IMR-90 (cell line): ENCODE results near the gene SLC22A6. TPM values are rescaled to one million over a fixed set of nuclear protein-coding genes. Genes with fewer than 3 reads are reported as not detected.

ENCODE experiments used
- ATAC-seq: fragments of 200-7000 bp; cut with Tn5 transposase; 2 replicates; pipeline ENCODE4 v1.9.1; 2020; ENCODE audit warnings: low read depth, mild to moderate bottlenecking, moderate library complexity
- BruUV-seq: library from RNA; stranded (reverse); fragments of 400-500 nt; replicated peaks from 2 replicates; lab custom pipeline; 2021; lab: Mats Ljungman, UMichigan
- CTCF ChIA-PET: fragments of 300-600 bp; formaldehyde crosslinking; extraction: SDS; loops from one replicate; lab custom pipeline; 2021; ENCODE audit warnings: antibody characterized with exemption; lab: Yijun Ruan, JAX
- POLR2A ChIA-PET: fragments of 300-600 bp; sonication (Branson Sonifier 250); formaldehyde crosslinking; loops from one replicate; lab custom pipeline; 2022; ENCODE audit warnings: antibody characterized with exemption; ENCODE audit not compliant: unreplicated experiment; lab: Charles Lee
- DNase-seq: peaks from one replicate; pipeline ENCODE4 v3.0.0; 2013
- H2AFZ ChIP-seq: replicated peaks from 2 replicates; pipeline ENCODE3; 2013; ENCODE audit warnings: low read length, mild to moderate bottlenecking; ENCODE audit not compliant: poor library complexity
- H2AK5ac ChIP-seq: 2 replicates; pipeline ENCODE4 v1.6.1; 2013; ENCODE audit warnings: low read depth, low read length, inconsistent platforms
- H2AK9ac ChIP-seq: replicated peaks from 2 replicates; pipeline ENCODE3; 2013; ENCODE audit warnings: mild to moderate bottlenecking, low read depth, low read length, moderate library complexity; ENCODE audit not compliant: poor library complexity
- H2BK120ac ChIP-seq: 2 replicates; pipeline ENCODE4 v1.6.1; 2013; ENCODE audit warnings: low read depth, low read length, inconsistent platforms
- H2BK15ac ChIP-seq: 3 replicates; pipeline ENCODE4 v1.6.1; 2013; ENCODE audit warnings: low read depth, low read length, inconsistent platforms
- H2BK20ac ChIP-seq: 2 replicates; pipeline ENCODE4 v1.6.1; 2013; ENCODE audit warnings: low read depth, mild to moderate bottlenecking, inconsistent platforms, low read length, moderate library complexity
- H2BK5ac ChIP-seq: 2 replicates; pipeline ENCODE4 v1.6.1; 2013; ENCODE audit warnings: mild to moderate bottlenecking, low read depth, low read length, inconsistent platforms; ENCODE audit not compliant: poor library complexity, severe bottlenecking
- H3K14ac ChIP-seq: replicated peaks from 2 replicates; pipeline ENCODE4 v1.6.1; 2013; ENCODE audit warnings: low read depth, low read length, inconsistent platforms
- H3K18ac ChIP-seq: 2 replicates; pipeline ENCODE4 v1.6.1; 2013; ENCODE audit warnings: low read depth, low read length, control low read depth
- H3K23ac ChIP-seq: 2 replicates; pipeline ENCODE4 v1.6.1; 2013; ENCODE audit warnings: low read depth, low read length, inconsistent platforms
- H3K27ac ChIP-seq: 2 replicates; pipeline ENCODE4 v1.5.1; 2013; ENCODE audit warnings: mild to moderate bottlenecking, control low read depth, low read length; ENCODE audit not compliant: insufficient read depth
- H3K27me3 ChIP-seq: 2 replicates; pipeline ENCODE4 v1.6.1; 2013; ENCODE audit warnings: low read length; ENCODE audit not compliant: control insufficient read depth, insufficient read depth
- H3K36me3 ChIP-seq: 2 replicates; pipeline ENCODE4 v1.6.1; 2013; ENCODE audit warnings: low read length, mixed read lengths; ENCODE audit not compliant: control insufficient read depth, insufficient read depth
- H3K4ac ChIP-seq: 2 replicates; pipeline ENCODE4 v1.6.1; 2013; ENCODE audit warnings: low read depth, low read length, inconsistent platforms
- H3K4me1 ChIP-seq: 2 replicates; pipeline ENCODE4 v1.6.1; 2013; ENCODE audit warnings: low read length, mixed read lengths; ENCODE audit not compliant: control insufficient read depth, insufficient read depth
- H3K4me2 ChIP-seq: 2 replicates; pipeline ENCODE4 v1.6.1; 2013; ENCODE audit warnings: low read depth, mild to moderate bottlenecking, control low read depth, low read length, moderate library complexity
- H3K4me3 ChIP-seq: 2 replicates; pipeline ENCODE4 v1.5.1; 2013; ENCODE audit warnings: low read depth, mild to moderate bottlenecking, control low read depth, low read length, moderate library complexity; ENCODE audit not compliant: insufficient read depth
- H3K56ac ChIP-seq: 2 replicates; pipeline ENCODE4 v1.6.1; 2013; ENCODE audit warnings: low read length, inconsistent platforms; ENCODE audit not compliant: insufficient read depth; ENCODE audit errors: extremely low read depth
- H3K79me1 ChIP-seq, 2 experiments: 2 replicates each; pipeline ENCODE4 v1.6.1; 2013; ENCODE audit warnings: low read length in 2 of 2, inconsistent platforms in 1 of 2, low read depth in 1 of 2
- H3K9ac ChIP-seq: 2 replicates; pipeline ENCODE4 v1.6.1; 2013; ENCODE audit warnings: low read depth, low read length, control low read depth
- H3K9me1 ChIP-seq: 2 replicates; pipeline ENCODE4 v1.6.1; 2013; ENCODE audit warnings: low read length, inconsistent platforms; ENCODE audit not compliant: insufficient read depth
- H3K9me3 ChIP-seq: 2 replicates; pipeline ENCODE4 v1.6.1; 2013; ENCODE audit warnings: low read length; ENCODE audit not compliant: control insufficient read depth, insufficient read depth
- H4K20me1 ChIP-seq: 2 replicates; pipeline ENCODE4 v1.6.1; 2013; ENCODE audit warnings: low read length, inconsistent platforms; ENCODE audit not compliant: insufficient read depth
- H4K5ac ChIP-seq: 2 replicates; pipeline ENCODE4 v1.6.1; 2013; ENCODE audit warnings: mild to moderate bottlenecking, low read depth, low read length, control low read depth
- H4K8ac ChIP-seq, 2 experiments: 2 replicates each; pipeline ENCODE4 v1.6.1; 2013; ENCODE audit warnings: low read depth in 2 of 2, low read length in 2 of 2, control low read depth in 1 of 2, inconsistent platforms in 1 of 2
- H4K91ac ChIP-seq: 2 replicates; pipeline ENCODE4 v1.6.1; 2013; ENCODE audit warnings: low read depth, low read length, inconsistent platforms; ENCODE audit not compliant: insufficient read depth
- BHLHE40 ChIP-seq: fragments of 150-350 bp; IDR thresholded peaks from 2 replicates; pipeline ENCODE4 v1.6.1; 2016; ENCODE audit warnings: mild to moderate bottlenecking, low read depth, low read length
- CEBPB ChIP-seq: IDR thresholded peaks from 2 replicates; pipeline ENCODE4 v1.6.1; 2012; ENCODE audit warnings: low read depth, low read length, improper control_type of control experiment
- CHD1 ChIP-seq: IDR thresholded peaks from 2 replicates; pipeline ENCODE4 v1.6.1; 2012; ENCODE audit warnings: low read depth, low read length, improper control_type of control experiment
- FOS ChIP-seq: fragments of 150-350 bp; IDR thresholded peaks from 2 replicates; pipeline ENCODE4 v1.6.1; 2016; ENCODE audit warnings: low read depth, low read length
- MAFK ChIP-seq: IDR thresholded peaks from 2 replicates; pipeline ENCODE4 v1.6.1; 2012; ENCODE audit warnings: low read depth, low read length, improper control_type of control experiment
- MAZ ChIP-seq: IDR thresholded peaks from 2 replicates; pipeline ENCODE4 v1.6.1; 2012; ENCODE audit warnings: low read depth, mild to moderate bottlenecking, low read length, improper control_type of control experiment, moderate library complexity, borderline replicate concordance
- MXI1 ChIP-seq: IDR thresholded peaks from 2 replicates; pipeline ENCODE4 v1.6.1; 2012; ENCODE audit warnings: low read depth, mild to moderate bottlenecking, low read length, moderate library complexity, borderline replicate concordance
- NFE2L2 ChIP-seq: fragments of 150-350 bp; IDR thresholded peaks from 2 replicates; pipeline ENCODE4 v1.6.1; 2016; ENCODE audit warnings: low read depth, mild to moderate bottlenecking, low read length
- POLR2A ChIP-seq: IDR thresholded peaks from 2 replicates; pipeline ENCODE4 v1.6.1; 2012; ENCODE audit warnings: mild to moderate bottlenecking, low read depth, low read length
- RAD21 ChIP-seq: IDR thresholded peaks from 2 replicates; pipeline ENCODE4 v1.6.1; 2012; ENCODE audit warnings: low read length, improper control_type of control experiment
- RCOR1 ChIP-seq: IDR thresholded peaks from 2 replicates; pipeline ENCODE4 v1.6.1; 2012; ENCODE audit warnings: mild to moderate bottlenecking, low read length, improper control_type of control experiment; ENCODE audit not compliant: insufficient replicate concordance
- RFX5 ChIP-seq: IDR thresholded peaks from 2 replicates; pipeline ENCODE4 v1.8.0; 2012; ENCODE audit warnings: low read depth, mild to moderate bottlenecking, low read length, moderate library complexity
- SMC3 ChIP-seq: fragments of 150-350 bp; IDR thresholded peaks from 2 replicates; pipeline ENCODE4 v1.6.1; 2016; ENCODE audit warnings: low read depth, mild to moderate bottlenecking, antibody characterized with exemption, low read length, moderate library complexity
- WGBS, 2 experiments: methylation state at CpG; one replicate each; pipeline versions ENCODE4 v1.1.5 to v1.1.7; 2013; ENCODE audit warnings: missing lambda C conversion rate in 2 of 2; ENCODE audit not compliant: insufficient read length in 1 of 2; ENCODE audit errors: extremely low coverage in 2 of 2; 5-methylcytosine and 5-hydroxymethylcytosine counted together
- dilution Hi-C: fragments of 300-500 bp; cut with HindIII; formaldehyde crosslinking; loops from one replicate; pipeline ENCODE4 v1.14.3; 2018; ENCODE audit warnings: low sequenced_read_pairs; ENCODE audit not compliant: unreplicated experiment
- in situ Hi-C: fragments of 300-500 bp; cut with MboI; formaldehyde crosslinking; loops from 3 replicates; pipeline ENCODE4 v1.14.3; 2019; ENCODE audit warnings: low sequenced_read_pairs, inconsistent platforms, mixed read lengths
- intact Hi-C: fragments of 100-400 bp; cut with micrococcal nuclease; formaldehyde crosslinking; loops from 2 replicates; pipeline ENCODE4 v1.10.0; 2022
- polyA plus RNA-seq, 3 experiments: library from polyadenylated mRNA; depleted of rRNA; stranded (reverse); fragments of >200 nt; gene quantifications; 2 replicates each; pipeline ENCODE4 v1.2.3, GENCODE V29; 2012; ENCODE audit warnings: low replicate concordance in 1 of 3
- total RNA-seq: library from RNA; depleted of rRNA; stranded (reverse); fragments of >200 nt; gene quantifications from 2 replicates; pipeline ENCODE4 v1.2.3, GENCODE V29; 2012
- TF ChIP-seq, protein P1 (sequence below): conservative IDR thresholded peaks from 2 replicates; pipeline ENCODE4 v1.5.1; 2012; ENCODE audit warnings: mild to moderate bottlenecking, low read depth, low read length, improper control_type of control experiment
- TF ChIP-seq, protein P2 (sequence below): fragments of 150-350 bp; IDR thresholded peaks from 2 replicates; pipeline ENCODE4 v1.6.1; 2017; ENCODE audit warnings: mild to moderate bottlenecking, antibody characterized with exemption, low read length, low read depth
- TF ChIP-seq, protein P3 (sequence below): fragments of 150-350 bp; IDR thresholded peaks from 2 replicates; pipeline ENCODE4 v1.6.1; 2016; ENCODE audit warnings: low read depth, mild to moderate bottlenecking, low read length, moderate library complexity, borderline replicate concordance

The SLC22A6 gene
- total and polyA plus RNA-seq, 2 of the 4 experiments (the other 2 are of a cell fraction): not detected

- Histone ChIP-seq H3K9me3 (no peaks in the 10 kb centered on the region), H3K9ac (no peak overlapping the region), H3K27ac (no peak overlapping the region), H2AK5ac (no peak overlapping the region), H4K20me1 (no peaks in the 10 kb centered on the region), H3K79me1 (no peaks in the 10 kb centered on the region), H2BK15ac (no peak overlapping the region), H3K4me2 (no peak overlapping the region), H2BK5ac (no peak overlapping the region), H2BK20ac (no peak overlapping the region), H2AK9ac (no peak overlapping the region), H4K91ac (no peak overlapping the region), H3K23ac (no peak overlapping the region), H3K9me1 (no peaks in the 10 kb centered on the region), H3K4ac (no peak overlapping the region), H4K8ac (no peak overlapping the region), H3K14ac (no peak overlapping the region), H3K56ac (no peak overlapping the region), H3K27me3 (no peaks in the 10 kb centered on the region; the same call in 1 of the 2 replicates), H4K5ac (no peak overlapping the region), H3K36me3 (no peaks in the 10 kb centered on the region), H3K4me1 (no peaks in the 10 kb centered on the region), H2AFZ (no peak overlapping the region), H2BK120ac (no peak overlapping the region), H3K4me3 (no peak overlapping the region), H3K18ac (no peak overlapping the region)
- ChIA-PET POLR2A (no interaction called here), CTCF (no interaction called here)
- intact Hi-C loops (no loop called here), dilution Hi-C loops (no loop called here), in situ Hi-C loops (no loop called here)
- TF ChIP-seq, protein P1, sequence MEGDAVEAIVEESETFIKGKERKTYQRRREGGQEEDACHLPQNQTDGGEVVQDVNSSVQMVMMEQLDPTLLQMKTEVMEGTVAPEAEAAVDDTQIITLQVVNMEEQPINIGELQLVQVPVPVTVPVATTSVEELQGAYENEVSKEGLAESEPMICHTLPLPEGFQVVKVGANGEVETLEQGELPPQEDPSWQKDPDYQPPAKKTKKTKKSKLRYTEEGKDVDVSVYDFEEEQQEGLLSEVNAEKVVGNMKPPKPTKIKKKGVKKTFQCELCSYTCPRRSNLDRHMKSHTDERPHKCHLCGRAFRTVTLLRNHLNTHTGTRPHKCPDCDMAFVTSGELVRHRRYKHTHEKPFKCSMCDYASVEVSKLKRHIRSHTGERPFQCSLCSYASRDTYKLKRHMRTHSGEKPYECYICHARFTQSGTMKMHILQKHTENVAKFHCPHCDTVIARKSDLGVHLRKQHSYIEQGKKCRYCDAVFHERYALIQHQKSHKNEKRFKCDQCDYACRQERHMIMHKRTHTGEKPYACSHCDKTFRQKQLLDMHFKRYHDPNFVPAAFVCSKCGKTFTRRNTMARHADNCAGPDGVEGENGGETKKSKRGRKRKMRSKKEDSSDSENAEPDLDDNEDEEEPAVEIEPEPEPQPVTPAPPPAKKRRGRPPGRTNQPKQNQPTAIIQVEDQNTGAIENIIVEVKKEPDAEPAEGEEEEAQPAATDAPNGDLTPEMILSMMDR: no peak
- TF ChIP-seq, protein P2, sequence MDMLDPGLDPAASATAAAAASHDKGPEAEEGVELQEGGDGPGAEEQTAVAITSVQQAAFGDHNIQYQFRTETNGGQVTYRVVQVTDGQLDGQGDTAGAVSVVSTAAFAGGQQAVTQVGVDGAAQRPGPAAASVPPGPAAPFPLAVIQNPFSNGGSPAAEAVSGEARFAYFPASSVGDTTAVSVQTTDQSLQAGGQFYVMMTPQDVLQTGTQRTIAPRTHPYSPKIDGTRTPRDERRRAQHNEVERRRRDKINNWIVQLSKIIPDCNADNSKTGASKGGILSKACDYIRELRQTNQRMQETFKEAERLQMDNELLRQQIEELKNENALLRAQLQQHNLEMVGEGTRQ: no peak
- TF ChIP-seq FOS (no peak), CEBPB (no peak), MAZ (no peak), MXI1 (no peak), RCOR1 (no peak), CHD1 (no peak), BHLHE40 (no peak), RFX5 (no peak), MAFK (no peak), NFE2L2 (no peak), POLR2A (no peak), SMC3 (no peak), RAD21 (no peak)
- TF ChIP-seq, protein P3, sequence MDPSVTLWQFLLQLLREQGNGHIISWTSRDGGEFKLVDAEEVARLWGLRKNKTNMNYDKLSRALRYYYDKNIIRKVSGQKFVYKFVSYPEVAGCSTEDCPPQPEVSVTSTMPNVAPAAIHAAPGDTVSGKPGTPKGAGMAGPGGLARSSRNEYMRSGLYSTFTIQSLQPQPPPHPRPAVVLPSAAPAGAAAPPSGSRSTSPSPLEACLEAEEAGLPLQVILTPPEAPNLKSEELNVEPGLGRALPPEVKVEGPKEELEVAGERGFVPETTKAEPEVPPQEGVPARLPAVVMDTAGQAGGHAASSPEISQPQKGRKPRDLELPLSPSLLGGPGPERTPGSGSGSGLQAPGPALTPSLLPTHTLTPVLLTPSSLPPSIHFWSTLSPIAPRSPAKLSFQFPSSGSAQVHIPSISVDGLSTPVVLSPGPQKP: no peak
- BruUV-seq: no TSS peak
- DNase-seq (no peak), ATAC-seq (no peak)
- WGBS, 2 experiments: no CpG with 5 or more reads among the region's 7 CpGs
Observed at GRCh38 chr11:62981743-62982142, 3.0 kb downstream of the SLC22A6 start.
